GM12892 (cell line): ENCODE measurements around the gene PILRA.

Experiments used
- POLR2A ChIP-seq: IDR thresholded peaks from 2 replicates; pipeline ENCODE4 v1.6.1; 2011; ENCODE audit warnings: low read depth, low read length, control low read depth
- POLR2AphosphoS5 ChIP-seq: IDR thresholded peaks from 2 replicates; pipeline ENCODE4 v1.6.1; 2011; ENCODE audit warnings: low read depth, low read length, control low read depth
- TAF1 ChIP-seq: IDR thresholded peaks from 2 replicates; pipeline ENCODE4 v1.6.1; 2011; ENCODE audit warnings: low read depth, mild to moderate bottlenecking, control low read depth, low read length, borderline replicate concordance

- TF ChIP-seq TAF1 (no peak), POLR2A (no peak), POLR2AphosphoS5 (no peak)
Observed at GRCh38 chr7:100367676-100368613, 5.3 kb upstream of the PILRA start.
